SH-SY5Y (cell line): ENCODE results near the gene SYT7.

Source experiments
- GATA2 ChIP-seq: IDR thresholded peaks from 2 replicates; pipeline ENCODE4 v1.6.1; 2011; ENCODE audit warnings: mild to moderate bottlenecking, low read depth, low read length
- GATA3 ChIP-seq: IDR thresholded peaks from 2 replicates; pipeline ENCODE4 v1.6.1; 2011; ENCODE audit warnings: low read depth, mild to moderate bottlenecking, low read length, moderate library complexity

DNA sequence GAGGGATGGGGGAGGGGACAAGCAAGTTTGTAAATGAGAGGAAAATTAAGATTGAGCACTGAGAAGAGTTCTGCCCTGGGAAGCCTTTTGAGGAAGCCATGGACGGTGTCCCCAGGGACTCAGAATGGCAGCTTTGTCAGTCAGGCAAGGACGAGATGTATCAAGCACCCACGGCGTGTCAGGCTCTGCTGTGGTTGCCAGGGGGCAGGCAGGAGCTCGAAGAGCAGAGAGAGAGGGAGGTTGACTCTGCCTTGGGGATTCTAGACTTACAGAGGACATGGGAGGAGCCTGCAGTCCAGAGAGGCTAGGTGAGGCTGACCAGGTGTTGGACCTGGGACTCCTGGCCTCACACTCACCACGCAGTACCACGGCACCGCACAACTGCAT, 29.1 kb upstream of the SYT7 start:
- TF ChIP-seq GATA2 (no peak), GATA3 (no peak)
